ENCODE results near the gene PVRIG.

The PVRIG gene

DNA sequence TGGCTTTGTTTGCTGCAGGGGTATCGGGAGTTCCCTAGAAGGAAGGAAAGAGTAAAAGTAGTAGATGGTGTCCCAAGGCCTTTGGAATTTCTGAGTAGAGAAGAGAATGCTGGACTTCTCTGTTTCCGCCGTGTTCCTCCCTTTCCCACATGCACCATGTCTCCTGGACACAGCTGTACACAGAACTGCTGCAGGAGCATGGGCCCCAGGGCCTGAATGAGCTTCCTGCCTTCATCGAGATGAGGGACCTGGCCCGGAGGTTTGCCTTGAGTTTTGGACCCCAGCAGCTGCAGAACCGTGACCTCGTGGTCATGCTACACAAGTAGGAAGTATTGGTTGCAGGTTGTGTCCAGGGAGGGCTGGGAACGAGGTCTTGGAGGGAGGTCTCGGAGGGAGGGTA lies 15.3 kb upstream of the PVRIG start:
- H3K79me1 ChIP-seq (ENCODE audit: low read depth, low read length): no peaks in the 10 kb centered on the region
- no CpG with 5 or more reads among the region's 9 CpGs for WGBS, 2 donors (ENCODE audit: extremely low coverage in 2 of 2, insufficient read length in 2 of 2, insufficient replicate concordance in 1 of 2)
- H2BK5ac ChIP-seq (ENCODE audit: low read length): no peak overlapping the region
- H2AFZ ChIP-seq (ENCODE audit: low read length): no peak overlapping the region
- no peak overlapping the region for H2BK120ac ChIP-seq (ENCODE audit: low read depth, low read length)
- no peak overlapping the region for H3K14ac ChIP-seq (ENCODE audit: low read length)
- DNase-seq (ENCODE audit: low spot score): no peak
- H3K9me3 ChIP-seq (replicated peaks in 1 of 2; ENCODE audit: control insufficient read depth in 2 of 2, insufficient read depth in 1 of 2, low read depth in 1 of 2, low read length in 2 of 2): peaks cover 0 to 2% of the 10 kb centered on the region in 2 donors
- H3K36me3 ChIP-seq (replicated peaks in 1 of 2; ENCODE audit: control insufficient read depth in 2 of 2, insufficient read depth in 2 of 2, low read length in 2 of 2): peaks cover 0 to 1% of the 10 kb centered on the region in 2 donors
- no peak overlapping the region for H3K27ac ChIP-seq (replicated peaks; ENCODE audit: low read length)
- H3K4me3 ChIP-seq (ENCODE audit: low read length in 2 of 2): peak overlapping the region in 1 of 2 donors; percentile 21
- no peak overlapping the region for H4K91ac ChIP-seq (ENCODE audit: low read depth, low read length, poor library complexity)
- peaks cover 4 to 6% of the 10 kb centered on the region in 2 donors for H3K4me1 ChIP-seq (ENCODE audit: control insufficient read depth in 2 of 2, insufficient read depth in 1 of 2, low read depth in 1 of 2, low read length in 2 of 2)
- H3K4ac ChIP-seq (ENCODE audit: low read length): no peak overlapping the region
- no peak overlapping the region for H3K4me2 ChIP-seq (ENCODE audit: insufficient read depth, low read length, poor library complexity, severe bottlenecking)
- H2BK15ac ChIP-seq (ENCODE audit: low read length): no peak overlapping the region
- no peak overlapping the region for H2AK5ac ChIP-seq (ENCODE audit: low read depth, low read length)
- peak overlapping the region; percentile 33 for H3K18ac ChIP-seq (ENCODE audit: low read length)
- H4K8ac ChIP-seq (ENCODE audit: low read depth, low read length): no peak overlapping the region
- no peak overlapping the region for H2BK12ac ChIP-seq (ENCODE audit: low read length)
- H3K23ac ChIP-seq (ENCODE audit: low read depth, low read length, poor library complexity): no peak overlapping the region
- no peak overlapping the region for H3K9ac ChIP-seq (ENCODE audit: low read depth, low read length, poor library complexity)
- H3K27me3 ChIP-seq (ENCODE audit: control insufficient read depth in 3 of 3, insufficient read depth in 3 of 3, low read depth in 1 of 3, low read length in 3 of 3): peaks cover 0 to 2% (median 0%) of the 10 kb centered on the region in 3 experiments

DNA sequence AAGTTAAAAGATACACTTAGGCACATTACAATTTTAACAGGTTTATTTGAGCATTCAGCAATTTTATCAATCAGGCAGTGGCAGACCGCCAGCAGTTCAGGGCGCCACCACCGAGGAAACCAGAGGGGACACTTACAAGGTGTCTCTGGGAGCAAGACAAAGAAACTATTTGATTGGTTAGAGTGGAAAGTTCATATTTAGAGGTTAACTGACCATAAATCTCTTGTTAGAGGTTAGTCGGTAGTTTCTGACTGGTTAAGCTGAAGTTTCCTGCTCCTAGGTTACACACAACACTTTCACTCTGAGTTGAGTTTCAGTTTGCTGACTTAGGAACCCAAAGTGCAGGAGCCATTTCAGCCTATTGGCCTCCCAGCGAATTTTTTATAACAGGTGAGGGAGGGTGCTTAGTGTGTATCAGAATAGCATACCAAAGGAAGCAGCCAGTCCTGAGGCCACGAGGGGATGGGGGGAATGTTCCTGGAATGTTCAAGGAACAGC lies 10.8 kb upstream of the PVRIG start:
- Histone ChIP-seq H3K18ac (ENCODE audit: low read length) (no peak overlapping the region), H2BK120ac (ENCODE audit: low read depth, low read length) (no peak overlapping the region), H3K4ac (ENCODE audit: low read length) (no peak overlapping the region), H3K36me3 (replicated peaks in 1 of 2; ENCODE audit: control insufficient read depth in 2 of 2, insufficient read depth in 2 of 2, low read length in 2 of 2) (no peaks in the 10 kb centered on the region), H3K9me3 (replicated peaks in 1 of 2; ENCODE audit: control insufficient read depth in 2 of 2, insufficient read depth in 1 of 2, low read depth in 1 of 2, low read length in 2 of 2) (no peaks in the 10 kb centered on the region), H3K4me1 (ENCODE audit: control insufficient read depth in 2 of 2, insufficient read depth in 1 of 2, low read depth in 1 of 2, low read length in 2 of 2) (peaks cover 0 to 6% of the 10 kb centered on the region in 2 donors), H4K8ac (ENCODE audit: low read depth, low read length) (no peak overlapping the region), H3K23ac (ENCODE audit: low read depth, low read length, poor library complexity) (no peak overlapping the region), H3K9ac (ENCODE audit: low read depth, low read length, poor library complexity) (no peak overlapping the region), H3K27ac (replicated peaks; ENCODE audit: low read length) (no peak overlapping the region), H2AK5ac (ENCODE audit: low read depth, low read length) (no peak overlapping the region), H3K14ac (ENCODE audit: low read length) (no peak overlapping the region), H3K4me2 (ENCODE audit: insufficient read depth, low read length, poor library complexity, severe bottlenecking) (no peak overlapping the region), H2BK12ac (ENCODE audit: low read length) (no peak overlapping the region), H2BK5ac (ENCODE audit: low read length) (no peak overlapping the region), H3K4me3 (ENCODE audit: low read length in 2 of 2) (no peak overlapping the region), H2BK15ac (ENCODE audit: low read length) (no peak overlapping the region), H3K79me1 (ENCODE audit: low read depth, low read length) (no peaks in the 10 kb centered on the region), H2AFZ (ENCODE audit: low read length) (no peak overlapping the region), H4K91ac (ENCODE audit: low read depth, low read length, poor library complexity) (no peak overlapping the region), H3K27me3 (ENCODE audit: control insufficient read depth in 3 of 3, insufficient read depth in 3 of 3, low read depth in 1 of 3, low read length in 3 of 3) (no peaks in the 10 kb centered on the region)
- no CpG with 5 or more reads among the region's 6 CpGs for WGBS, 2 donors (ENCODE audit: extremely low coverage in 2 of 2, insufficient read length in 2 of 2, insufficient replicate concordance in 1 of 2)
- DNase-seq (ENCODE audit: low spot score): no peak

DNA sequence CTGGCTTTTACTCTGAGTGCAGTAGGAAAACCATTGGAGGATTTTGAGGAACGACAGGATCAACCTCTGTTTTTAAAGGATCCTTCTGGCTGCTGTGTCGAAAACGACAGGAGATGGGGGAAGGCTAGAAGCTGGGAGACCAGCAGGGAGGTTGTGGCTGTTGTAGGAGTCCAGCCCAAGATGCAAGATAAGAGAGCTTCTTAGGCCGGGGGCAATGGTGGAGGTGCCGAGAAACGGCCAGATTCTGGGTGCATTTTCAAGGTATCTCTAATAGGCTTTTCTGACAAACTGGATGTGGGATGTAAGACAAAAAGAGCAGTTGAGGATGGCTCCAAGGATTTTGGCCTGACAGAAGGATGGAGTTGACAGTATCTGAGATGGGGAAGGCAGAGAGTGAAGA lies 10.3 kb upstream of the PVRIG start:
- no CpG with 5 or more reads among the region's 6 CpGs for WGBS, 2 donors (ENCODE audit: extremely low coverage in 2 of 2, insufficient read length in 2 of 2, insufficient replicate concordance in 1 of 2)
- Histone ChIP-seq H3K27me3 (ENCODE audit: control insufficient read depth in 3 of 3, insufficient read depth in 3 of 3, low read depth in 1 of 3, low read length in 3 of 3) (no peaks in the 10 kb centered on the region), H3K36me3 (replicated peaks in 1 of 2; ENCODE audit: control insufficient read depth in 2 of 2, insufficient read depth in 2 of 2, low read length in 2 of 2) (no peaks in the 10 kb centered on the region)

GRCh38 chr7:100210805-100211204 lies 8.9 kb upstream of the PVRIG start:
- H2BK15ac ChIP-seq (ENCODE audit: low read length): no peak overlapping the region
- no peaks in the 10 kb centered on the region for H3K79me1 ChIP-seq (ENCODE audit: low read depth, low read length)
- WGBS, 2 donors (ENCODE audit: extremely low coverage in 2 of 2, insufficient read length in 2 of 2, insufficient replicate concordance in 1 of 2): no CpG with 5 or more reads among the region's 5 CpGs
- H3K23ac ChIP-seq (ENCODE audit: low read depth, low read length, poor library complexity): no peak overlapping the region
- H3K9ac ChIP-seq (ENCODE audit: low read depth, low read length, poor library complexity): no peak overlapping the region
- H3K9me3 ChIP-seq (replicated peaks in 1 of 2; ENCODE audit: control insufficient read depth in 2 of 2, insufficient read depth in 1 of 2, low read depth in 1 of 2, low read length in 2 of 2): no peaks in the 10 kb centered on the region
- H3K18ac ChIP-seq (ENCODE audit: low read length): no peak overlapping the region
- H2AFZ ChIP-seq (ENCODE audit: low read length): no peak overlapping the region
- no peak overlapping the region for H3K4ac ChIP-seq (ENCODE audit: low read length)
- no peak overlapping the region for H4K8ac ChIP-seq (ENCODE audit: low read depth, low read length)
- no peak overlapping the region for H3K4me2 ChIP-seq (ENCODE audit: insufficient read depth, low read length, poor library complexity, severe bottlenecking)
- no peak overlapping the region for H2BK5ac ChIP-seq (ENCODE audit: low read length)
- H3K4me3 ChIP-seq (ENCODE audit: low read length in 2 of 2): no peak overlapping the region
- H3K27me3 ChIP-seq (ENCODE audit: control insufficient read depth in 3 of 3, insufficient read depth in 3 of 3, low read depth in 1 of 3, low read length in 3 of 3): no peaks in the 10 kb centered on the region
- no peak overlapping the region for H2AK5ac ChIP-seq (ENCODE audit: low read depth, low read length)
- H2BK120ac ChIP-seq (ENCODE audit: low read depth, low read length): no peak overlapping the region
- H4K91ac ChIP-seq (ENCODE audit: low read depth, low read length, poor library complexity): no peak overlapping the region
- no peak for DNase-seq (ENCODE audit: low spot score)
- H2BK12ac ChIP-seq (ENCODE audit: low read length): no peak overlapping the region
- no peak overlapping the region for H3K27ac ChIP-seq (replicated peaks; ENCODE audit: low read length)
- no peak overlapping the region for H3K14ac ChIP-seq (ENCODE audit: low read length)
- H3K4me1 ChIP-seq (ENCODE audit: control insufficient read depth in 2 of 2, insufficient read depth in 1 of 2, low read depth in 1 of 2, low read length in 2 of 2): peaks cover 0 to under 1% of the 10 kb centered on the region in 2 donors
- H3K36me3 ChIP-seq (replicated peaks in 1 of 2; ENCODE audit: control insufficient read depth in 2 of 2, insufficient read depth in 2 of 2, low read length in 2 of 2): no peaks in the 10 kb centered on the region

More for the DNA sequence above, 10.3 kb upstream of the PVRIG start:
- Histone ChIP-seq H3K9ac (ENCODE audit: low read depth, low read length, poor library complexity) (no peak overlapping the region), H2BK5ac (ENCODE audit: low read length) (no peak overlapping the region), H4K91ac (ENCODE audit: low read depth, low read length, poor library complexity) (no peak overlapping the region), H3K14ac (ENCODE audit: low read length) (no peak overlapping the region), H3K4me1 (ENCODE audit: control insufficient read depth in 2 of 2, insufficient read depth in 1 of 2, low read depth in 1 of 2, low read length in 2 of 2) (peaks cover 0 to 6% of the 10 kb centered on the region in 2 donors), H2BK120ac (ENCODE audit: low read depth, low read length) (no peak overlapping the region), H3K79me1 (ENCODE audit: low read depth, low read length) (no peaks in the 10 kb centered on the region), H3K4me2 (ENCODE audit: insufficient read depth, low read length, poor library complexity, severe bottlenecking) (no peak overlapping the region), H3K23ac (ENCODE audit: low read depth, low read length, poor library complexity) (no peak overlapping the region), H2BK15ac (ENCODE audit: low read length) (no peak overlapping the region), H4K8ac (ENCODE audit: low read depth, low read length) (no peak overlapping the region), H2AK5ac (ENCODE audit: low read depth, low read length) (no peak overlapping the region), H2BK12ac (ENCODE audit: low read length) (no peak overlapping the region), H2AFZ (ENCODE audit: low read length) (no peak overlapping the region), H3K9me3 (replicated peaks in 1 of 2; ENCODE audit: control insufficient read depth in 2 of 2, insufficient read depth in 1 of 2, low read depth in 1 of 2, low read length in 2 of 2) (no peaks in the 10 kb centered on the region), H3K4ac (ENCODE audit: low read length) (no peak overlapping the region), H3K27ac (replicated peaks; ENCODE audit: low read length) (no peak overlapping the region), H3K18ac (ENCODE audit: low read length) (no peak overlapping the region), H3K4me3 (ENCODE audit: low read length in 2 of 2) (no peak overlapping the region)
- DNase-seq (ENCODE audit: low spot score): no peak
